GM18502 (cell line): Measurements from ENCODE around the gene MOSMO.
"Not testable (repeated sequence)": the region's sequence is repeated elsewhere in the genome, so short reads cannot be mapped to it uniquely, and the experiment has no call there.

Experiments
- ATAC-seq: cut with Tn5 transposase; IDR thresholded peaks from one replicate; pipeline ENCODE4 v1.9.1; 2021; ENCODE audit warnings: mild to moderate bottlenecking; ENCODE audit not compliant: unreplicated experiment, poor library complexity

The MOSMO gene

DNA sequence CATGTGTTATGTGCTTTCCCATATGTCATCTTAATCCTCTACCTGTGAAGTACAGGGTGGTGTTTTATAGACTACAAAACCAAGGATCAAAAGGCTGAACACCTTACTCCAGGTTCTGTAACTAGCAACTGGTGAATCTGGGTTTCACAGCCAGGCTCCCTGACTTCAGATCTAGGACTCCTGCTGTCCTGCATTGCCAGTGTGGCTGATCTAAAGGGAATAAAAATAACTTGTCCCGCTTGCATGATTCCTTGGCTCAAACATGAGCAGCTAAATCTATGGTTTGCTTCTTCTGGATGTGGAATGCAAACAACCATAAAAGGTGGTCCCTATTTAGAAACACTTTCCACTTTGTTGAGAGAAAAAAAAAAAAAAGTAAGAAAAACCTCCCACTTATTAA, 80.7 kb downstream of the MOSMO start:
- ATAC-seq, result no peak

DNA sequence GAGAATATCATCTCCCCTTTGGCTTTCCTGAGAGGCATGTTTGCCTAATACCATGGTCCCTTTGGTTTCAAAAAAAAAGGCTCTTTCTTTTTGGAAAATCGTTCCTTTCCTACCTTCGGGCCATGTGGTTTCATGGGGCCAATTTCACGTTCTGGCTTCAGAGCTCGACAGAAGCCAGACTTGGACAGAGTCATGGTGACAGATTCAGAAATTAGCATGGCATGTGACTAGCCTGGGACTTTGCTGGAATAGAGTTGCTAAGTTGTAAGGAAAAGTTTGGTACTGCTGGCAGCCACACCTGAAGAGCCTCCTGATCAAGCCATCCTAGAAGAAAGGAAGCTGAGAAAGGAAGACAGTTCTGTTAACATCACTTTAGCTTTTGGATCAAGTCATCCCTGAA, 82.0 kb downstream of the MOSMO start:
- no peak for ATAC-seq

DNA sequence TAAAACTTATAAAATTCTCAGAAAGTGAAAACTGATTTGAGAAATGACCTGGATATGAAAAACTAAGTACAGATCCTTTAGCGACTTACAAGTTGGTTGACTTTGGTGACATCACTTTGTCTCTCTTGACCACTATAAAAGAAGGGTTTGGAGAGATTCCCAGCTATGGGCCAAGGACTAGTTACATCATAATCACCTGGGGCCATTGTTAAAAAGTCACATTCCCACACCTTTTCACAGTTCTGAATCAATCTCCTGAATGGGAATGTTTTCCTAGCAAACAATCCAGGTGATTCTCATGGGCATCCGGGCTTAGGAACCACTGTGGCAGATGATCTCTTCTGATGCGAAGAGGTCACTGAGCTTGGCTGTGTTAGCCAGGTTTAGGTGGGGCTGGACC, 83.8 kb downstream of the MOSMO start:
- ATAC-seq, result no peak

DNA sequence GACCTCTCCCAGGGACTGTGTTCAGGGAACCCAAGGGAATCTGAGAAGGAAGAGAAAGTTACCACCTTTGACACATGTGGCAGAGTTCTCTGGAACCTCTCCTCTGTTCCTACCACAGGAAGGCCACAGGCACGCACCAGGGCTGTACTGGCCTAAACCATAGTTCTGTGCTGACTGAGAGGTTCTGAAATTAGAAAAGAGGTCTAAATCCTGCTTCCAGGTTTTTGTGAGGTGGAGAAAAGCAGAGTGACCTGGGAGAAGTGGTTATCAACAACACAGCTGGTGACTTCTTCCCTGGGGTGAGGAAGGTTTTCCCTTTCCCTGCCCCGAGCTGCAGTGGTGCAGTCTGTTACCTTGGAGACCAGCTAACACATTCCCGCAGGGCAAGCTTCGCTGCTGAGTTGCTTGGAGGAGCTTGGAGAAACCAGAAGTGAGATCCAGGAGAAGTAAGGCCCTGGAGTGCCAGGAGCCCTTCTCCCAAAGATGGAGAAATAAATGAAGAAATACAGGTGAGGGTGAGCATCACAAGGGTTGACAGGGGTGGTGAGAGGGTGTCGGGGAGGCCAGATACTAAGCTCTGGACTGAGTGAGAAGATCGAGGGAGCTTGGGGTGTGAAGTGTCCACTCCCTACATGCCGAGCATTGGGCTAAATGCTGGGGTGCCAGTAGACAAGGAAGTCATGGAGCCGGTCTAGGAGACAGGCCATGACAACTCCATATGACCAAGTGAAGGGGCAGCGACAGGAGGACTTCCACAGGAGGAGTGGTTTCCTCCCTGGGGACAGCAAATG, 84.4 kb downstream of the MOSMO start, which contains the start of gene VWA3A:
Gene VWA3A (plus strand): TSS at position 399 of the 791 bp plus-strand sequence. CDS start 97 bp downstream, at position 496.
- no peak for ATAC-seq

GRCh38 chr16:22093331-22093730, 85.4 kb downstream of the MOSMO start:
- ATAC-seq, result no peak

DNA sequence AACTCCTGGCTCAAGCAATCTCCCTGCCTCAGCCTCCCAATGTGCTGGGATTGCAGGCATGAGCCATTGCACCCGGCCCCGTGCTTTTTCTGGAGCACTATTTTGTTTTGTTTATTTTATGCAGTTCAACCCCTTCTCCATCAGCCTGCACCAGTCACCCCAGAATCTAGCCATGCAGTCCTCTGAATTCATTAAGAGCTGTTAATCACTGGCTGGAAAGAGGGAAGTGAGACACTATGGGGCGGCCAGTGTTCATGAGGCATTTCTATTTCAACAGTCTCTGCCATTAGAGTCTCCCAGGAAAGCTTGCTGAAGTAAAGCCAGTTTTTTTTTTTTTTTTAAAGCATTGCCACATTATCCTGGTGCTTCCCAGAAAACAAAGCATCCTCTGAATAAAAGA, 86.1 kb downstream of the MOSMO start:
- ATAC-seq, result no peak

GRCh38 chr16:22098405-22099255, 90.7 kb downstream of the MOSMO start:
- ATAC-seq, result no peak

DNA sequence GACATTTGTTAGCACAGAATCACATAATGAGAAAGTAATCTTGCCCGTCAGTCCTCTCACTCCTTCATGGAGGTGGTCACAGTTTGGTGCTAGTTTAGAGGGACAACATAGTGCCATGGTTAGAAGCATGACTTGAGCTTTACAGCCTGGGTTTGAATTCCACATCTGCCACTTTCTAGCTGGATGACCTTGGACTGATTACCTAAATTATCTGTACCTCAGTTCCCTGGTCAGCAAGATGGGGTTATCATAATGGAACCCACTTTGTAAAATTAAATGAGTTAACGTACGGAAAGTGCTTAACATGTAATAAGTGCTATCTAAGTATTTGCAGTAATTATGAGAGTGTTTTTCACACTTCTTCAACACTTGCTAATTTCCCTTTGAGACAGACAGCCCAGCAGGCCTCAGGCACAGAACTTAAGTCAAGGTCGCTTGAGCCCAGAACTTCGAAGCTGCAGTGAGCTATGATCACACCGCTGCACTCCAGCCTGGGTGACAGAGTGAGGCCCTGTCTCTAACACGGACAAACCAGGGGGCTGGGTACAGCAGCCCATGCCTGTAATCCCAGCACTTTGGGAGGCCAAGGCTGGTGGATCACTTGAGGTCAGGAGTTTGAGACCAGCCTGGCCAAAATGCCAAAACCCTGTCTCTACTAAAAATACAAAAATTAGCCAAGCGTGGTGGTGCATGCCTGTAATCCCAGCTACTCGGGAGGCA, 91.5 kb downstream of the MOSMO start:
- ATAC-seq, result no peak

GRCh38 chr16:22103441-22103840, 95.5 kb downstream of the MOSMO start:
- no peak for ATAC-seq

DNA sequence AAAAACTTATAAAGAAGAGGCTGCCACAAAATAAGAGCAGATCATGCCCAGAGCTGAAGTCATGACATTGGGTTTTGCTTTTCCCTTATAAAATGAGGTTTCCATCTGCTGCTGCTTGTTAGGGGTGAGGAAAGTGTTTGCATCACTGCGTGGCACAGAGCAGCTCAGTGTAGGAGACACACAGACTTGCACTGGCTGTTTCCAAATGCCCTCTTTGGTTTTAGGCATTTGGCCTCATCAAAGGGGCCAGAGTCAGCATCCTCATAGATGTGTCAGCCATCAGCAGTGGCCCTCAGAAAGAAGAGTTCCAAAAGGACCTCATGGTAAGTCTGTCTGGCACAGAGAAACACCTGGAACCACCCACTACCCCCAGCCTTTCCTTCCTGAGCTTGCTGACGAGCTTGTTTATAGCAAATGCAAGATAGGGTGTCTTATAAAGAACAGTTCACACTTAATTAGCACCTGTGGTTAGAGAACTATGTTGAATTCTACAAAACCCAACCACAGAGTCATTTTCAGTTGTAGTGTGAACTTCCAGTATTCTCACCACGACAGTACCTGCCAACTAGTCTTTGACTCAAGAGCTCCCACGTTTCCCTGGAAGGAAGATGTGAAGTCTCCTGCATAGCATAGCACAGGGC, 101.5 kb downstream of the MOSMO start:
- ATAC-seq, result no peak

- not testable (repeated sequence) for ATAC-seq
Measured at GRCh38 chr16:22111629-22112028, 103.7 kb downstream of the MOSMO start.

- no peak for ATAC-seq
Measured at GRCh38 chr16:22116095-22116700, 108.3 kb downstream of the MOSMO start.

DNA sequence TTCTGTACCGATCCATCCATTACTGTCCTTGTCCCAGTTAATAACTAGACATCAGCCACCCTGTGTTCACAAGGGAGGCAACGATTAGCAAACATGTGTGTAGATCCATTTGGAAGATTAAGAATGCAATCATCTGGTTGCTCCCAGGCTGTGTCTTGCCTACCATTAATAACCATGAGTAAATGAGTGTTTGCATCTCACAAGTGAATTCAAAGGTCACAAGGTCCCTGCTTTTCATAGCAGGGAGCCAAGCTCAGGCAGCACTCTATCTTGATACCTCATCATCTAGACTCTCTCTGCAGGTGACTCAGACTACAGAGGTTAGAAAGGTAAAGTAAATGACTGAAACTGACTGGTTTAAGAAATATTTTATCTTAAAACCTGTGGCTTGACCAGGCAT, 109.7 kb downstream of the MOSMO start:
- no peak for ATAC-seq

DNA sequence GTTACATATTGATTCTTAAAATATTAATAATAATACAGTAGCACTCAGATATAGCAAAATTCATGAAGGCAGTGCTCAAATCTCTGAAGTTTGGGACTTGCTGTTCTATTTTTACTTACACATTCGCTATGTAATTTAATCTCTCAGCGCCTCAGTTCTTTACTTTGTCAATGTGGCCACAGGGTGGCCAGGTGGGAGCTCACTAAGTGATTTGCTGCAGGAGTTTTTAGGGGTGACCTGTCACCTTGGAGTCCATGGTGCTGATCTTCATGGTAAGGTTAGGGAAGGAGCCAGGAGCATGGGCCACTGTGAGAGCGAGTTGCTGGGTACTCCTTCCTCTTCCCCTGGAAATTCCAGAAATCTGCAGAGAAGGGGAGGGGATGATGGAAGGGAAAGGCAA, 112.5 kb downstream of the MOSMO start:
- ATAC-seq, result no peak

GRCh38 chr16:22122239-22122638, 114.3 kb downstream of the MOSMO start:
- no peak for ATAC-seq

DNA sequence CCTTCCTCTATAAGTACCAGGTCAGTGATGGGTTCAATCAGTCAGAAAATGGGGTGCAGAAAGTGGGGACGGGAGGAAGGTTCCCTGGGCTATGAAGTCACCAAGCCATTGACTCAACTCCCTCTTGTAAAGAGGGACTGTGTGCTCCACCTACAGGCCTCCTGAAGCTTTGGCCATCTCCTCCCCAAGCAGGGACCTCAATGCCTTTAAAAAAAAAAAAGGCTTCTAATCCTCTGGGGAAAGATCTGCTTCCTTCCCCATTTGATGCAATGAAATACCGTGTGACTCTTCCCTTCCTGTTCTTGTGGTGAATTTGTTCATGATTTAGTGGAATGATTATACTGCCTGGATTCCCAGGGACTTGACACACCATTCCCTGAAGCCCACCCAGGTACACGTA, 115.2 kb downstream of the MOSMO start:
- ATAC-seq, result no peak

GRCh38 chr16:22123759-22124490, 116.0 kb downstream of the MOSMO start:
- no peak for ATAC-seq

GRCh38 chr16:22124583-22125284, 116.8 kb downstream of the MOSMO start:
- no peak for ATAC-seq
